Right ventricle myocardium superior (tissue), 1 donor: ENCODE measurements around the gene UTP20. TPM values are rescaled to one million over a fixed set of nuclear protein-coding genes. Genes with fewer than 3 reads are reported as not detected.

Source experiments
- ATAC-seq: fragments of 200-7000 bp; cut with Tn5 transposase; one replicate; pipeline ENCODE4 v1.9.1; 2020; ENCODE audit warnings: mild to moderate bottlenecking; ENCODE audit not compliant: poor library complexity
- DNase-seq: peaks from one replicate; pipeline ENCODE4 v3.0.0-alpha.2; 2020
- intact Hi-C: fragments of 100-400 bp; cut with DNase I; formaldehyde crosslinking; loops from one replicate; pipeline ENCODE4 v1.11.2; 2022
- long read RNA-seq: library from polyadenylated mRNA; unstranded; transcript quantifications from one replicate; pipeline ENCODE4 v2.0.0, GENCODE V29; 2021
- total RNA-seq: library from RNA; stranded (reverse); fragmentation: NEBNext Ultra II Directional; extraction: Animal tissue kit (Norgen Biotek cat#: 25700); gene quantifications from one replicate; pipeline ENCODE4 v1.2.1, GENCODE V29; 2021
- donor health status: DM: no; HTN: yes; CAD: no; lungs with severe emphysema.

UTP20 gene
- 5.1 TPM for total RNA-seq
- long read RNA-seq, partial matches to known transcripts: 4 of 4 reads
- long read RNA-seq, other reads (novel, unspliced or antisense): 0 of 4 reads

DNA sequence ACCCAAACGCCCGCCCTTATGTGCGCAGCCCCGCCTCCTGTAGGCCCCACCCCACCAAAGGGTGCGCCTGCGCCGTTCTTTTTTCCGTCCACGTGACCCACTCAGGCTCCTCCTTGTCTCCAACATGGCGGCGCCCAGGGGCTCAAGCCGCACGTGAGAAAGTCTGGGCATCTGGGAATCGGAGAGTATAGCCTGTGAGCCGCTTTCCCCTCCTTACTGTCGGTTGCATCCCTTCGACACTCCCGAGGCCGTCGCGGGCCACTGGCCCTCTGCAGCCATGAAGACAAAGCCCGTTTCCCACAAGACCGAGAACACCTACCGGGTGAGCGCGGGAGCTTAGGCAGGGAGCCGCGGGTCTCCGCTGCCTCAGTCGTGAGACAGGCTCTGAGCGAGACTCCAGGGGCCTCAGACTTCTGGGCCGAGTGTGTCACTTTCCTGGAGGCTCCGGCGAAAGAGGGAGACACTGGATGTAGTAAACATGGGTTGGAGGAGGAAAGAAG, at the start of gene UTP20:
UTP20 (plus strand) TSS at position 100 of the 500 bp plus-strand sequence; CDS start at position 278, 178 bp downstream.
- DNase-seq (peak; percentile 94), ATAC-seq (peak; percentile 100)
- intact Hi-C loops: no loop called here

- DNase-seq (no peak), ATAC-seq (no peak)
- intact Hi-C loops: no loop called here
Measured at GRCh38 chr12:101230547-101230946, 49.4 kb upstream of the UTP20 start.

DNA sequence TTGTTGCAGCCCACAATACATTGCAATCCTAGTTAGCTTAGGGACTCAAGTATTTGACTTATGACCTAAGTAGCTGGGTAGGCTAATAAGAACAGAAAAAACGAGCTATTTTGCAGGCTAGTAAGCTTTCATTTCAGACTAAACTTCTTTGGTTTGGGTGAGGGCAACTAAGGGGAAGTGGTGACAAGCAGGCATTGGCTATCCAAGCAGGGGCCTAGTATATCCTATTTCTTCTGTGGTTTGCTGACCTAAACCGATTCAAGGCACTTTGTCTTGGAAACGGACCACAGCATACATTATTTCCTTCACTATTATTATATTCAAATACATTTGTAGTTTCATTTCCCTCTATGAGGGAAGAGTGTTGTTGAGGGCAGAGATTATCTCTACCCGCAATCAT, 48.3 kb upstream of the UTP20 start:
- no peak for DNase-seq
- ATAC-seq: no peak
- intact Hi-C loops: no loop called here

GRCh38 chr12:101235686-101236085, 44.2 kb upstream of the UTP20 start:
- no peak for ATAC-seq
- no peak for DNase-seq
- intact Hi-C loops: no loop called here

DNA sequence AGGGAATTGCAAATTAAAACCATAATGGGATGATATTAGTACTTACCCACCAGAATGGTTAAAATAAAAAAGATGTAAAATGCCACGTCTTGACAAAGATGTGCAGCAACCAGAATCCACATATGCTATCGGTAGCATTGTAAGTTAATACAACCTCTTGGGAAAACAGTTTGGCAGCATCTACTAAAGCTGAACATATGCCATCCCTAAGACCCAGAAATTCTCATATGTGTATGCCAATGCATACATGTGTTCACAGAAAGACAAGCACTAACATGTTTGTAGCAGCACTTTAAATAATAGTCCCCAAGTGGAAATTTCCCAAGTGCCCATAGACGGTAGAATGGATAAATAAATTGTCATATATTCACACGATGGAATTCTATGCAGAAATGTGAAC, 41.6 kb upstream of the UTP20 start:
- intact Hi-C loops: no loop called here
- DNase-seq (no peak), ATAC-seq (no peak)

DNA sequence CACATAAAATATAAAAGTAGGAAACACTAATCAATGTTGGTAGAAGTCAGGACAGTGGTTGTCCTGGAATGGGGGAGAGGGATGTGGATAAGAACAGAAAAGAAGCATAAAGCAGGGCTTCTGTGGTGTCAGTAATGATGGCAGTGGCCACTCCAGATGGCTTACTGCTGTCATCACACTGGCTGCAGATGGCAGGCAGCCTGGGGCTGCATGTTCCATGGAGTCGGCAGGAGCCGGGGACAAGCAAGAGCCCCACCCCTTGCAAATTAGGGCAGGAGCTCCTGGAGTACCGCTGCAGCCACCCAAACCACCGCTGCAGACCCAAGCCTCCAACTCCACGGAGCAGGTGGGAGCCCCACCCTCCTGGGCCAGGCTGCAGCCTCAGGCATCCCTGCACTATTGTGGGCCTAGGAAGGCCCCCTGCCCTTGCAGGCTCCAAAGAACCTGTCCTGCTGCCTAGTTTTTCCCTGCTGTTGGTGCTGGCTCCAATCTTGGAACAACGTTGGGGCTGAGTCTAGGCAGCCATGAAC, 41.0 kb upstream of the UTP20 start:
- ATAC-seq (no peak), DNase-seq (no peak)
- intact Hi-C loops: no loop called here

DNA sequence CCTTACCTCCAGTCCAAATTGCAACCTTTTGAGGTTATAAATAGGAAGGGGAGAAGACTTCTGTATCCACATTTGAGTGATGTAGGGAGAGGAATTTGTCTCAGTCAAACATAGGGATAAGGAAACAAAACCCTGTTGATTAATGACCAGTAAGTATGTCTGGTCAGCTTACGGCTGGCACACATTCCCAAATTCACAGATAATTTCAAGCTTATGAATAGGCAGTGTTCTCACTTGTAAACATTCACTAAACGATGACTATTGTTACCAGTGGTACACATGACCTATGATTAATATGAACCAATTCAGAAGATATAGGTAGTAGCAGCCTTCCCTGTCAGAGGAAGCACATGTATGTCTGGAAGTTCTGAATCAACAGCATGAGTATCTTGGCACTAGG, 36.8 kb upstream of the UTP20 start:
- ATAC-seq: no peak
- intact Hi-C loops: no loop called here

GRCh38 chr12:101243616-101244015, 36.3 kb upstream of the UTP20 start:
- no peak for ATAC-seq
- intact Hi-C loops: no loop called here
- no peak for DNase-seq

More for the DNA sequence above, 36.8 kb upstream of the UTP20 start:
- DNase-seq: no peak

- DNase-seq (no peak), ATAC-seq (no peak)
- intact Hi-C loops: no loop called here
Measured at GRCh38 chr12:101256266-101256665, 23.6 kb upstream of the UTP20 start.

DNA sequence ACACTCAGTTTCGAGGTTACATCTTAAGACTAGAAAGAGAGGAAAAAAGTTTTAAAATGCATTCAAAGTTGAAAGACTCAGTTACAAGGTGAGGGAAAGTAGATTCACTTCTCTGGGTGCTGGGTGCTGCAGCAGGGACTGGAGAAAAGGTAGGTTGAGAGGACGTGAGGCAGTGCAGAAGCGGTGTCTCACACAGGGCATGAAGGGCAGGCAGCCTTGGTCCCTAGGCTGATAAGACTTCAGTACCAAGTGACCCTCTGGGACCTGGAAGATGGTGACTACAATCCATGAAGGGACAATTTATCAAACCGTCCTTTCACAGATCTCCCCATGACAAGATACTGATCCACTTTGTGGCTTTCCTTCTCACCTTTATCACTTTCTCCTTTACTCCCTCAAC, 22.5 kb upstream of the UTP20 start:
- ATAC-seq (no peak), DNase-seq (no peak)

GRCh38 chr12:101267111-101267510, 12.8 kb upstream of the UTP20 start:
- no peak for DNase-seq
- ATAC-seq: no peak
- intact Hi-C loops: no loop called here

More for the DNA sequence above, 22.5 kb upstream of the UTP20 start:
- intact Hi-C loops: no loop called here

DNA sequence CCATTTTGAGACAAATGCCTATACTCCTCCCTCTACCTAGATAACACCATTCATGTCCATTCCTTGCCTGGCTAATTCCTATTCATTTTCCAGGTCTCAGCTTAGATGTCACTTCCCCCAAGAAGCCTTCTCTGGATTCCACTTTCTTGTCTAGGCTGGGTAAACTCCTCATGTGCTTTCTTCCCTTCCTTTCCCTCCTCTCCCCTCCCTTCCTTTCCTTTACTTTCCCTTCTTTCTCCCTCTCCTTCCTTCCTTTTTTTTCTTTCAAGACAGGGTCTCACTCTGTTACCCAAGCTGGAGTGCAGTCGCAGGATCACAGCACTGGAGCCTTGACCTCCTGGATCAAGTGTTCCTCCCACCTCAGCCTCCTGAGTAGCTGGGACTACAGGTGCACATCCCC, 3.5 kb upstream of the UTP20 start:
- no peak for ATAC-seq
- intact Hi-C loops: no loop called here
- DNase-seq: no peak

- intact Hi-C loops: no loop called here
- ATAC-seq: no peak
- DNase-seq: no peak
Measured at GRCh38 chr12:101277443-101277842, 2.5 kb upstream of the UTP20 start.

- DNase-seq: no peak
- intact Hi-C loops: no loop called here
- ATAC-seq: no peak
Measured at GRCh38 chr12:101287357-101287756, 7.5 kb downstream of the UTP20 start.

DNA sequence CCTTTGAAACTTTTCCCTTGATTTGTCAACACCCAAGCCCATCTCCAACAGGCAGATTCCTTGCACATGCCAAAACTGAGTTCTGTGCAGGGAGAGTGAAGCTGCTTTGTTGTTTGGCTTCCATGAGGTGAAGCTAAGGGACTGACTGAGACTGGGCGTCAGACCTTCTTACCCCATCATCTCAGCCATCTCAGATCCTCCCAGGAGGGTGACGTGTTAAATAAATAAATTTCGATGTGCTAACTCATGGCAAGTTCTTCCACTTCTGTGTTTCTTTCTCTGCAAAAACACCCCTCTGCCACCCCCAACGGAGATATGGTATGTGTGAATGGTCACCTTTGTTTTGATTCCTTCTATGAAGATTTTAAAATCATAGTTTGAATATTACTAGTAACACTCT, 17.8 kb downstream of the UTP20 start:
- intact Hi-C loops: no loop called here
- DNase-seq (no peak), ATAC-seq (no peak)

- ATAC-seq: no peak
- DNase-seq: no peak
- intact Hi-C loops: no loop called here
Measured at GRCh38 chr12:101298426-101298825, 18.5 kb downstream of the UTP20 start.

DNA sequence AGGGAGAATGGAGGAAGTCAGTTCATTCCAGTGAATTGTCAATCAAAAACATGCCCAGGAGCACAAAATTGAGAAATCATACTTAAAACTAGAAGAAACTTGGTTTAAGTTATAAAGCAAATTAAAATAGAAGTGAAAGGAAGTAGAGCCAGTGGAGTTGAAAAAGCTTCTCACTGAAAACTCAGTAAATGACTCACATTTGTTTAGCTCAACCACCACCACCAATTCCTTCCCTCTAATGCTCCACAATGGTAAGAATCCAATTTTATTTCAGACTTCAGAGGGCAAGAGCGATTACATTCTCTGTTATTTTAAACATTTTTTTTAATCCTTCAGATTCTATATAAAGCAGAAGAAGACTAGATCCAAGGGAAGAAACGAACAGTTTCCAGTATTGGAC, 19.4 kb downstream of the UTP20 start:
- intact Hi-C loops: no loop called here
- no peak for DNase-seq
- ATAC-seq: no peak

DNA sequence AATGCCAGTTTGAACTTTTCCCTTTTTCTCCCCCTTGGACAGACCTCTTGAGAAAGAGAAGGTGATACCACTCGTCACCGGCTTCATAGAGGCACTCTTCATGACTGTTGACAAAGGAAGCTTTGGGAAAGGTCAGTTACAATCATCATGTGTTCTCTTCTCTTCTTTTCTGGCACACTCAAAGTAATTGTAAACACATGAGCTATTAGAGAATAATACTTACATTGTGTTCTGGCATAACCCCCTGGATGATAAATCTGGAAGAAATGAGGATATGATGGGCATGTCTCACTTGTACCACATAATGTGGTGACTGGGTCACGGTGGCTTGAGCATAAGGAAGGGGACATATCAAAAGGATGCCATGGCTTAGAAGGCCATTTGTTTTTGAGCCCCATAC, 20.0 kb downstream of the UTP20 start:
- ATAC-seq: no peak
- DNase-seq: no peak
- intact Hi-C loops: no loop called here

GRCh38 chr12:101302741-101303140, 22.8 kb downstream of the UTP20 start:
- no peak for DNase-seq
- intact Hi-C loops: no loop called here
- no peak for ATAC-seq

- intact Hi-C loops: no loop called here
- DNase-seq (no peak), ATAC-seq (no peak)
Measured at GRCh38 chr12:101305226-101305779, 25.4 kb downstream of the UTP20 start.

- no peak for ATAC-seq
- intact Hi-C loops: no loop called here
Measured at GRCh38 chr12:101305794-101306193, 25.9 kb downstream of the UTP20 start.

More at GRCh38 chr12:101305794-101306193, 25.9 kb downstream of the UTP20 start:
- no peak for DNase-seq
